IMR-90 (cell line): ENCODE measurements around the gene HFM1. TPM values are rescaled to one million over a fixed set of nuclear protein-coding genes. Genes with fewer than 3 reads are reported as not detected.

Experiments used
- ATAC-seq: fragments of 200-7000 bp; cut with Tn5 transposase; 2 replicates; pipeline ENCODE4 v1.9.1; 2020; ENCODE audit warnings: low read depth, mild to moderate bottlenecking, moderate library complexity
- BruUV-seq: library from RNA; stranded (reverse); fragments of 400-500 nt; replicated peaks from 2 replicates; lab custom pipeline; 2021; lab: Mats Ljungman, UMichigan
- CTCF ChIA-PET: fragments of 300-600 bp; formaldehyde crosslinking; extraction: SDS; loops from one replicate; lab custom pipeline; 2021; ENCODE audit warnings: antibody characterized with exemption; lab: Yijun Ruan, JAX
- POLR2A ChIA-PET: fragments of 300-600 bp; sonication (Branson Sonifier 250); formaldehyde crosslinking; loops from one replicate; lab custom pipeline; 2022; ENCODE audit warnings: antibody characterized with exemption; ENCODE audit not compliant: unreplicated experiment; lab: Charles Lee
- DNase-seq: peaks from one replicate; pipeline ENCODE4 v3.0.0; 2013
- H2AFZ ChIP-seq: replicated peaks from 2 replicates; pipeline ENCODE3; 2013; ENCODE audit warnings: low read length, mild to moderate bottlenecking; ENCODE audit not compliant: poor library complexity
- H2AK5ac ChIP-seq: 2 replicates; pipeline ENCODE4 v1.6.1; 2013; ENCODE audit warnings: low read depth, low read length, inconsistent platforms
- H2AK9ac ChIP-seq: replicated peaks from 2 replicates; pipeline ENCODE3; 2013; ENCODE audit warnings: mild to moderate bottlenecking, low read depth, low read length, moderate library complexity; ENCODE audit not compliant: poor library complexity
- H2BK120ac ChIP-seq: 2 replicates; pipeline ENCODE4 v1.6.1; 2013; ENCODE audit warnings: low read depth, low read length, inconsistent platforms
- H2BK15ac ChIP-seq: 3 replicates; pipeline ENCODE4 v1.6.1; 2013; ENCODE audit warnings: low read depth, low read length, inconsistent platforms
- H2BK20ac ChIP-seq: 2 replicates; pipeline ENCODE4 v1.6.1; 2013; ENCODE audit warnings: low read depth, mild to moderate bottlenecking, inconsistent platforms, low read length, moderate library complexity
- H2BK5ac ChIP-seq: 2 replicates; pipeline ENCODE4 v1.6.1; 2013; ENCODE audit warnings: mild to moderate bottlenecking, low read depth, low read length, inconsistent platforms; ENCODE audit not compliant: poor library complexity, severe bottlenecking
- H3K14ac ChIP-seq: replicated peaks from 2 replicates; pipeline ENCODE4 v1.6.1; 2013; ENCODE audit warnings: low read depth, low read length, inconsistent platforms
- H3K18ac ChIP-seq: 2 replicates; pipeline ENCODE4 v1.6.1; 2013; ENCODE audit warnings: low read depth, low read length, control low read depth
- H3K23ac ChIP-seq: 2 replicates; pipeline ENCODE4 v1.6.1; 2013; ENCODE audit warnings: low read depth, low read length, inconsistent platforms
- H3K27ac ChIP-seq: 2 replicates; pipeline ENCODE4 v1.5.1; 2013; ENCODE audit warnings: mild to moderate bottlenecking, control low read depth, low read length; ENCODE audit not compliant: insufficient read depth
- H3K27me3 ChIP-seq: 2 replicates; pipeline ENCODE4 v1.6.1; 2013; ENCODE audit warnings: low read length; ENCODE audit not compliant: control insufficient read depth, insufficient read depth
- H3K36me3 ChIP-seq: 2 replicates; pipeline ENCODE4 v1.6.1; 2013; ENCODE audit warnings: low read length, mixed read lengths; ENCODE audit not compliant: control insufficient read depth, insufficient read depth
- H3K4ac ChIP-seq: 2 replicates; pipeline ENCODE4 v1.6.1; 2013; ENCODE audit warnings: low read depth, low read length, inconsistent platforms
- H3K4me1 ChIP-seq: 2 replicates; pipeline ENCODE4 v1.6.1; 2013; ENCODE audit warnings: low read length, mixed read lengths; ENCODE audit not compliant: control insufficient read depth, insufficient read depth
- H3K4me2 ChIP-seq: 2 replicates; pipeline ENCODE4 v1.6.1; 2013; ENCODE audit warnings: low read depth, mild to moderate bottlenecking, control low read depth, low read length, moderate library complexity
- H3K4me3 ChIP-seq: 2 replicates; pipeline ENCODE4 v1.5.1; 2013; ENCODE audit warnings: low read depth, mild to moderate bottlenecking, control low read depth, low read length, moderate library complexity; ENCODE audit not compliant: insufficient read depth
- H3K56ac ChIP-seq: 2 replicates; pipeline ENCODE4 v1.6.1; 2013; ENCODE audit warnings: low read length, inconsistent platforms; ENCODE audit not compliant: insufficient read depth; ENCODE audit errors: extremely low read depth
- H3K79me1 ChIP-seq, 2 experiments: 2 replicates each; pipeline ENCODE4 v1.6.1; 2013; ENCODE audit warnings: low read length in 2 of 2, inconsistent platforms in 1 of 2, low read depth in 1 of 2
- H3K9ac ChIP-seq: 2 replicates; pipeline ENCODE4 v1.6.1; 2013; ENCODE audit warnings: low read depth, low read length, control low read depth
- H3K9me1 ChIP-seq: 2 replicates; pipeline ENCODE4 v1.6.1; 2013; ENCODE audit warnings: low read length, inconsistent platforms; ENCODE audit not compliant: insufficient read depth
- H3K9me3 ChIP-seq: 2 replicates; pipeline ENCODE4 v1.6.1; 2013; ENCODE audit warnings: low read length; ENCODE audit not compliant: control insufficient read depth, insufficient read depth
- H4K20me1 ChIP-seq: 2 replicates; pipeline ENCODE4 v1.6.1; 2013; ENCODE audit warnings: low read length, inconsistent platforms; ENCODE audit not compliant: insufficient read depth
- H4K5ac ChIP-seq: 2 replicates; pipeline ENCODE4 v1.6.1; 2013; ENCODE audit warnings: mild to moderate bottlenecking, low read depth, low read length, control low read depth
- H4K8ac ChIP-seq, 2 experiments: 2 replicates each; pipeline ENCODE4 v1.6.1; 2013; ENCODE audit warnings: low read depth in 2 of 2, low read length in 2 of 2, control low read depth in 1 of 2, inconsistent platforms in 1 of 2
- H4K91ac ChIP-seq: 2 replicates; pipeline ENCODE4 v1.6.1; 2013; ENCODE audit warnings: low read depth, low read length, inconsistent platforms; ENCODE audit not compliant: insufficient read depth
- BHLHE40 ChIP-seq: fragments of 150-350 bp; IDR thresholded peaks from 2 replicates; pipeline ENCODE4 v1.6.1; 2016; ENCODE audit warnings: mild to moderate bottlenecking, low read depth, low read length
- FOS ChIP-seq: fragments of 150-350 bp; IDR thresholded peaks from 2 replicates; pipeline ENCODE4 v1.6.1; 2016; ENCODE audit warnings: low read depth, low read length
- NFE2L2 ChIP-seq: fragments of 150-350 bp; IDR thresholded peaks from 2 replicates; pipeline ENCODE4 v1.6.1; 2016; ENCODE audit warnings: low read depth, mild to moderate bottlenecking, low read length
- WGBS, 2 experiments: methylation state at CpG; one replicate each; pipeline versions ENCODE4 v1.1.5 to v1.1.7; 2013; ENCODE audit warnings: missing lambda C conversion rate in 2 of 2; ENCODE audit not compliant: insufficient read length in 1 of 2; ENCODE audit errors: extremely low coverage in 2 of 2; 5-methylcytosine and 5-hydroxymethylcytosine counted together
- dilution Hi-C: fragments of 300-500 bp; cut with HindIII; formaldehyde crosslinking; loops from one replicate; pipeline ENCODE4 v1.14.3; 2018; ENCODE audit warnings: low sequenced_read_pairs; ENCODE audit not compliant: unreplicated experiment
- in situ Hi-C: fragments of 300-500 bp; cut with MboI; formaldehyde crosslinking; loops from 3 replicates; pipeline ENCODE4 v1.14.3; 2019; ENCODE audit warnings: low sequenced_read_pairs, inconsistent platforms, mixed read lengths
- intact Hi-C: fragments of 100-400 bp; cut with micrococcal nuclease; formaldehyde crosslinking; loops from 2 replicates; pipeline ENCODE4 v1.10.0; 2022
- polyA plus RNA-seq, 3 experiments: library from polyadenylated mRNA; depleted of rRNA; stranded (reverse); fragments of >200 nt; gene quantifications; 2 replicates each; pipeline ENCODE4 v1.2.3, GENCODE V29; 2012; ENCODE audit warnings: low replicate concordance in 1 of 3
- total RNA-seq: library from RNA; depleted of rRNA; stranded (reverse); fragments of >200 nt; gene quantifications from 2 replicates; pipeline ENCODE4 v1.2.3, GENCODE V29; 2012
- TF ChIP-seq, protein P1 (sequence below): fragments of 150-350 bp; IDR thresholded peaks from 2 replicates; pipeline ENCODE4 v1.6.1; 2016; ENCODE audit warnings: low read depth, mild to moderate bottlenecking, low read length, moderate library complexity, borderline replicate concordance
- TF ChIP-seq, protein P2 (sequence below): conservative IDR thresholded peaks from 2 replicates; pipeline ENCODE4 v1.5.1; 2012; ENCODE audit warnings: mild to moderate bottlenecking, low read depth, low read length, improper control_type of control experiment

Gene HFM1
- total and polyA plus RNA-seq, 2 of the 4 experiments (the other 2 are of a cell fraction) = 0.15 to 0.18 TPM

DNA sequence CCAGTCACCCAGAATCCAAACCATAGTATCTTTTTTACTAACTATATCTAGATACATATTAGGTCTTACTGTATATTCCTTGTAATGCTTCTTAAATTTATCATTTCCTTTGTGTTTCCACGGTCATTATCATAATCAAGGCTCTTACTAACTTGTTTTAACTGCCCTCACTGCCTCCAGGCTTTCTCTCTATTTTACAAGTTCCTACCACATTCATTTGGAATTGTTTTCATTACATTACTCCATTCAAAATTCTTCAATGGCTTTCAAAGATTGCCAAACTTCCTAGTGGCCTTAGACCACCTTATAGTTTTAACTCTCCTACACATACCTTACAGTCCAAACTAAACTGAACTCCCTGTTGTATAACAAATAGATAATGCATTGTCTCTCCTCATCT is 6.3 kb downstream of the HFM1 start:
- H3K4me1 ChIP-seq = no peaks in the 10 kb centered on the region
- no peak overlapping the region for H3K27ac ChIP-seq
- H2BK120ac ChIP-seq = no peak overlapping the region
- DNase-seq (no peak), ATAC-seq (no peak)
- no peak overlapping the region for H3K18ac ChIP-seq
- no peak overlapping the region for H3K9ac ChIP-seq
- H3K9me1 ChIP-seq = no peaks in the 10 kb centered on the region
- H4K91ac ChIP-seq = no peak overlapping the region
- no peak overlapping the region for H3K4me2 ChIP-seq
- no peak overlapping the region for H4K8ac ChIP-seq
- intact Hi-C loops = no loop called here
- no peak overlapping the region for H2AK5ac ChIP-seq
- no peak overlapping the region for H2BK20ac ChIP-seq
- no peak overlapping the region for H3K14ac ChIP-seq
- H3K9me3 ChIP-seq = no peaks in the 10 kb centered on the region
- no peak overlapping the region for H3K56ac ChIP-seq
- H3K79me1 ChIP-seq = no peaks in the 10 kb centered on the region
- ChIA-PET POLR2A (no interaction called here), CTCF (no interaction called here)
- no peak overlapping the region for H3K4me3 ChIP-seq
- TF ChIP-seq FOS (no peak), BHLHE40 (no peak), NFE2L2 (no peak)
- TF ChIP-seq, protein P1, sequence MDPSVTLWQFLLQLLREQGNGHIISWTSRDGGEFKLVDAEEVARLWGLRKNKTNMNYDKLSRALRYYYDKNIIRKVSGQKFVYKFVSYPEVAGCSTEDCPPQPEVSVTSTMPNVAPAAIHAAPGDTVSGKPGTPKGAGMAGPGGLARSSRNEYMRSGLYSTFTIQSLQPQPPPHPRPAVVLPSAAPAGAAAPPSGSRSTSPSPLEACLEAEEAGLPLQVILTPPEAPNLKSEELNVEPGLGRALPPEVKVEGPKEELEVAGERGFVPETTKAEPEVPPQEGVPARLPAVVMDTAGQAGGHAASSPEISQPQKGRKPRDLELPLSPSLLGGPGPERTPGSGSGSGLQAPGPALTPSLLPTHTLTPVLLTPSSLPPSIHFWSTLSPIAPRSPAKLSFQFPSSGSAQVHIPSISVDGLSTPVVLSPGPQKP = no peak
- TF ChIP-seq, protein P2, sequence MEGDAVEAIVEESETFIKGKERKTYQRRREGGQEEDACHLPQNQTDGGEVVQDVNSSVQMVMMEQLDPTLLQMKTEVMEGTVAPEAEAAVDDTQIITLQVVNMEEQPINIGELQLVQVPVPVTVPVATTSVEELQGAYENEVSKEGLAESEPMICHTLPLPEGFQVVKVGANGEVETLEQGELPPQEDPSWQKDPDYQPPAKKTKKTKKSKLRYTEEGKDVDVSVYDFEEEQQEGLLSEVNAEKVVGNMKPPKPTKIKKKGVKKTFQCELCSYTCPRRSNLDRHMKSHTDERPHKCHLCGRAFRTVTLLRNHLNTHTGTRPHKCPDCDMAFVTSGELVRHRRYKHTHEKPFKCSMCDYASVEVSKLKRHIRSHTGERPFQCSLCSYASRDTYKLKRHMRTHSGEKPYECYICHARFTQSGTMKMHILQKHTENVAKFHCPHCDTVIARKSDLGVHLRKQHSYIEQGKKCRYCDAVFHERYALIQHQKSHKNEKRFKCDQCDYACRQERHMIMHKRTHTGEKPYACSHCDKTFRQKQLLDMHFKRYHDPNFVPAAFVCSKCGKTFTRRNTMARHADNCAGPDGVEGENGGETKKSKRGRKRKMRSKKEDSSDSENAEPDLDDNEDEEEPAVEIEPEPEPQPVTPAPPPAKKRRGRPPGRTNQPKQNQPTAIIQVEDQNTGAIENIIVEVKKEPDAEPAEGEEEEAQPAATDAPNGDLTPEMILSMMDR = no peak
- no peaks in the 10 kb centered on the region for H4K20me1 ChIP-seq
- H3K27me3 ChIP-seq = no peaks in the 10 kb centered on the region
- H4K5ac ChIP-seq = no peak overlapping the region
- H3K36me3 ChIP-seq = no peaks in the 10 kb centered on the region
- no peak overlapping the region for H2BK5ac ChIP-seq
- 43% methylated on average over 1 of the region's 1 CpG; no CpG with 5 or more reads in 1 of the 2 experiments for WGBS, 2 experiments
- H2AK9ac ChIP-seq = no peak overlapping the region
- dilution Hi-C loops = no loop called here
- in situ Hi-C loops = no loop called here
- BruUV-seq = no TSS peak
- H2BK15ac ChIP-seq = no peak overlapping the region
- H2AFZ ChIP-seq = no peak overlapping the region
- no peak overlapping the region for H3K23ac ChIP-seq
- H3K4ac ChIP-seq = no peak overlapping the region
